ENCODE results near the gene KRR1.

Gene KRR1

GRCh38 chr12:75511116-75512048 is at the start of gene KRR1 (continued):
- no peak for TF ChIP-seq ZNF433 (tag by site-specific recombination; IDR thresholded peaks at IDR 0.05; ENCODE audit: low read depth)
- no peak for TF ChIP-seq HOXA7 (CRISPR knock-in tag; IDR thresholded peaks at IDR 0.05; ENCODE audit: borderline replicate concordance)
- no peak for TF ChIP-seq BCL6B (tag by site-specific recombination; IDR thresholded peaks at IDR 0.05)
- TF ChIP-seq BCL11A (tag by site-specific recombination; IDR thresholded peaks at IDR 0.05; ENCODE audit: low read depth): no peak
- TF ChIP-seq REST (tag by site-specific recombination; IDR thresholded peaks at IDR 0.05): peak; percentile 46; the same call in 1 of the 2 replicates
- TF ChIP-seq GLI4 (tag by site-specific recombination; IDR thresholded peaks at IDR 0.05): no peak
- peak; percentile 73 for TF ChIP-seq ZNF629 (tag by site-specific recombination; IDR thresholded peaks at IDR 0.05)
- no peak for TF ChIP-seq MYNN (tag by site-specific recombination; IDR thresholded peaks at IDR 0.05; ENCODE audit: borderline replicate concordance)
- TF ChIP-seq ZNF791 (tag by site-specific recombination; IDR thresholded peaks at IDR 0.05): no peak
- TF ChIP-seq ZNF747 (tag by site-specific recombination; IDR thresholded peaks at IDR 0.05): no peak
- TF ChIP-seq ZNF510 (tag by site-specific recombination; IDR thresholded peaks at IDR 0.05; ENCODE audit: insufficient replicate concordance): no peak
- peak; percentile 62; the same call in 1 of the 2 replicates for TF ChIP-seq KLF17 (tag by site-specific recombination; IDR thresholded peaks at IDR 0.05)
- TF ChIP-seq ZNF529 (tag by site-specific recombination; IDR thresholded peaks at IDR 0.05; ENCODE audit: insufficient replicate concordance): no peak
- peak; percentile 93 for TF ChIP-seq ZXDB (tag by site-specific recombination; IDR thresholded peaks at IDR 0.05)
- TF ChIP-seq ZSCAN30 (tag by site-specific recombination; IDR thresholded peaks at IDR 0.05): peak; percentile 94
- no peak for TF ChIP-seq ZNF585B (tag by site-specific recombination; IDR thresholded peaks at IDR 0.05)
- 0 out of 2 replicates have a peak, but pooled peaks have one; percentile 58 for TF ChIP-seq REPIN1 (tag by site-specific recombination; IDR thresholded peaks at IDR 0.05; ENCODE audit: low read depth)
- TF ChIP-seq ZNF843 (tag by site-specific recombination; IDR thresholded peaks at IDR 0.05): peak; percentile 23; the same call in 1 of the 2 replicates
- no peak for TF ChIP-seq ZNF558 (tag by site-specific recombination; IDR thresholded peaks at IDR 0.05)
- TF ChIP-seq ZNF600 (tag by site-specific recombination; IDR thresholded peaks at IDR 0.05): no peak
- TF ChIP-seq WT1 (tag by site-specific recombination; IDR thresholded peaks at IDR 0.05): no peak
- no peak for TF ChIP-seq ZNF473 (tag by site-specific recombination; IDR thresholded peaks at IDR 0.05)
- TF ChIP-seq OVOL3 (tag by site-specific recombination; IDR thresholded peaks at IDR 0.05): 0 out of 2 replicates have a peak, but pooled peaks have one; percentile 17
- no peak for TF ChIP-seq ZNF701 (tag by site-specific recombination; IDR thresholded peaks at IDR 0.05)
- no peak for TF ChIP-seq ZNF274 (IDR thresholded peaks at IDR 0.05; ENCODE audit: low read length)
- TF ChIP-seq ZNF274 (tag by site-specific recombination; IDR thresholded peaks at IDR 0.05; ENCODE audit: borderline replicate concordance): no peak
- no peak for TF ChIP-seq ZBTB48 (tag by site-specific recombination; IDR thresholded peaks at IDR 0.05)
- no peak for TF ChIP-seq GFI1B (tag by site-specific recombination; IDR thresholded peaks at IDR 0.05)
- TF ChIP-seq ZNF18 (tag by site-specific recombination; IDR thresholded peaks at IDR 0.05): no peak
- peak; percentile 95 for TF ChIP-seq YY2 (tag by site-specific recombination; IDR thresholded peaks at IDR 0.05)
- no peak for TF ChIP-seq OSR2 (tag by site-specific recombination; IDR thresholded peaks at IDR 0.05)
- TF ChIP-seq ZNF214 (tag by site-specific recombination; IDR thresholded peaks at IDR 0.05; ENCODE audit: borderline replicate concordance): no peak
- TF ChIP-seq ZBTB21 (tag by site-specific recombination; IDR thresholded peaks at IDR 0.05): peak; percentile 44; the same call in 1 of the 2 replicates
- TF ChIP-seq ZNF133 (tag by site-specific recombination; IDR thresholded peaks at IDR 0.05): no peak; the same call in 1 of the 2 replicates
